HepG2 (cell line): ENCODE data around the gene TMEM273. TPM values are rescaled to one million over a fixed set of nuclear protein-coding genes. Genes with fewer than 3 reads are reported as not detected.

Experiments used
- ATAC-seq: fragments of 200-7000 bp; cut with Tn5 transposase; 3 replicates; pipeline ENCODE4 v1.9.1; 2020; ENCODE audit warnings: mild to moderate bottlenecking, moderate library complexity
- BruUV-seq: library from RNA; stranded (reverse); fragments of 400-500 nt; replicated peaks from 2 replicates; lab custom pipeline; 2021; lab: Mats Ljungman, UMichigan
- CTCF ChIA-PET: fragments of 300-600 bp; formaldehyde crosslinking; extraction: SDS; loops from one replicate; lab custom pipeline; 2021; ENCODE audit warnings: low total read pairs, inconsistent platforms, low intra/inter-chr PET ratio; lab: Yijun Ruan, JAX
- POLR2A ChIA-PET: fragments of 350-600 bp; sonication (Branson Sonifier 250); formaldehyde crosslinking; loops from one replicate; lab custom pipeline; 2020; ENCODE audit warnings: antibody characterized with exemption, inconsistent platforms; lab: Yijun Ruan, JAX
- DNase-seq: peaks from one replicate; pipeline ENCODE4 v3.0.0-alpha.2; 2015; ENCODE audit warnings: low spot score
- FAIRE-seq: peaks from 3 replicates; lab custom pipeline; 2011; peaks lifted over from hg19 to GRCh38; lab: Jason Lieb, UNC
- H2AFZ ChIP-seq: one replicate; pipeline ENCODE4 v1.6.1; 2011; ENCODE audit warnings: low read length, inconsistent platforms
- H3K27ac ChIP-seq: fragments of 300-600 bp; 3 replicates; pipeline ENCODE4 v1.8.0; 2011; ENCODE audit warnings: mixed run types, mild to moderate bottlenecking, mixed read lengths, low read length, inconsistent platforms; ENCODE audit not compliant: insufficient read depth; ENCODE audit errors: extremely low read length
- H3K27me3 ChIP-seq, 2 experiments: fragments of 200-600 bp in 1 of 2; 2 replicates in 1 of 2; 3 replicates in 1 of 2; pipeline versions ENCODE4 v1.6.0 to v1.8.0; 2011; ENCODE audit warnings: low read length in 2 of 2, mild to moderate bottlenecking in 2 of 2, moderate library complexity in 2 of 2, inconsistent platforms in 1 of 2; ENCODE audit not compliant: insufficient read depth in 2 of 2, control insufficient read depth in 1 of 2
- H3K36me3 ChIP-seq, 2 experiments: fragments of 200-600 bp in 1 of 2; replicated peaks in 1 of 2; 2 replicates in 1 of 2; 3 replicates in 1 of 2; pipeline versions ENCODE4 v1.5.1 to v1.8.0; 2011; ENCODE audit warnings: low read length in 2 of 2, inconsistent platforms in 1 of 2; ENCODE audit not compliant: insufficient read depth in 2 of 2, control insufficient read depth in 1 of 2
- H3K4me1 ChIP-seq: 2 replicates; pipeline ENCODE4 v1.5.1; 2012; ENCODE audit warnings: low read length, inconsistent platforms; ENCODE audit not compliant: insufficient read depth
- H3K4me2 ChIP-seq: 2 replicates; pipeline ENCODE4 v1.6.0; 2011; ENCODE audit warnings: low read depth, low read length, inconsistent platforms
- H3K4me3 ChIP-seq, 3 experiments: fragments of 200-600 bp in 1 of 3; sonication (generic), shearing (Covaris generic) in 1 of 3; replicated peaks in 1 of 3; 2 replicates each; pipeline ENCODE4 v1.5.1; 2011 to 2016; ENCODE audit warnings: low read length in 3 of 3, inconsistent platforms in 2 of 3, low read depth in 2 of 3, mild to moderate bottlenecking in 2 of 3, control low read depth in 1 of 3, mixed read lengths in 1 of 3; ENCODE audit not compliant: insufficient read depth in 1 of 3
- H3K79me2 ChIP-seq: one replicate; pipeline ENCODE4 v1.6.1; 2011; ENCODE audit warnings: low read length, inconsistent platforms; ENCODE audit not compliant: insufficient read depth
- H3K9ac ChIP-seq: 2 replicates; pipeline ENCODE4 v1.6.0; 2011; ENCODE audit warnings: mild to moderate bottlenecking, low read depth, low read length, inconsistent platforms; ENCODE audit not compliant: insufficient read depth
- H3K9me3 ChIP-seq: 2 replicates; pipeline ENCODE4 v1.5.1; 2012; ENCODE audit warnings: mild to moderate bottlenecking, low read length
- H4K20me1 ChIP-seq: 2 replicates; pipeline ENCODE4 v1.6.0; 2011; ENCODE audit warnings: inconsistent platforms, mild to moderate bottlenecking, low read length, moderate library complexity; ENCODE audit not compliant: insufficient read depth
- KDM2A ChIP-seq: sonication (generic); formaldehyde crosslinking; IDR thresholded peaks from 2 replicates; pipeline ENCODE4 v1.4.0; 2020; ENCODE audit warnings: low read depth, missing genetic modification reagents, borderline replicate concordance
- KIAA2018 ChIP-seq: sonication (generic); formaldehyde crosslinking; IDR thresholded peaks from 2 replicates; pipeline ENCODE4 v1.5.0; 2020; ENCODE audit warnings: mild to moderate bottlenecking, missing genetic modification reagents, borderline replicate concordance
- MAZ ChIP-seq, 2 experiments: sonication (generic) in 1 of 2; formaldehyde crosslinking in 1 of 2; IDR thresholded peaks; 2 replicates each; pipeline versions ENCODE4 v1.5.0 to v1.6.1; 2012 to 2020; ENCODE audit warnings: low read depth in 2 of 2, mild to moderate bottlenecking in 2 of 2, borderline replicate concordance in 1 of 2, improper control_type of control experiment in 1 of 2, low read length in 1 of 2, missing genetic modification reagents in 1 of 2, moderate library complexity in 1 of 2
- MIER2 ChIP-seq: IDR thresholded peaks from 2 replicates; pipeline ENCODE4 v1.6.1; 2016; ENCODE audit warnings: missing biosample characterization, missing genetic modification reagents
- WGBS: methylation state at CpG from one replicate; pipeline ENCODE4 v1.1.6; 2017; ENCODE audit warnings: low lambda C conversion rate; 5-methylcytosine and 5-hydroxymethylcytosine counted together
- in situ Hi-C: cut with HindIII; loops from 2 replicates; pipeline ENCODE4 v1.10.0; 2017; ENCODE audit warnings: low pct_unique_long_range_greater_than_20kb; ENCODE audit not compliant: extremely low pct_ligation_motif_present
- intact Hi-C: fragments of 100-400 bp; cut with micrococcal nuclease; formaldehyde crosslinking; loops from one replicate; pipeline ENCODE4 v1.10.0; 2022; ENCODE audit not compliant: unreplicated experiment
- polyA plus RNA-seq, 8 experiments: library from polyadenylated mRNA; depleted of rRNA in 3 of 8; stranded (reverse) in 7 of 8; unstranded in 1 of 8; fragments of >200 nt; fragmentation: Illumina TruSeq in 4 of 8; extraction: Trizol in 4 of 8; gene quantifications; 2 replicates each; pipeline versions ENCODE4 v1.2.1 to v1.2.3, GENCODE V29; 2011 to 2016; ENCODE audit warnings: low read depth in 4 of 8, missing spikeins in 1 of 8, mixed read lengths in 1 of 8; ENCODE audit not compliant: insufficient read depth in 1 of 8
- total RNA-seq, 5 experiments: library from RNA; depleted of rRNA; stranded (reverse); fragments of >200 nt; fragmentation: Illumina TruSeq; extraction: Trizol; gene quantifications; 2 replicates each; pipeline ENCODE4 v1.2.3, GENCODE V29; 2016; ENCODE audit warnings: low read depth in 1 of 5

The TMEM273 gene
- total and polyA plus RNA-seq, 2 of the 13 experiments (the other 11 are each of a cell fraction or from before 2014, with no cell fraction given): not detected

- no peak for TF ChIP-seq KIAA2018 (CRISPR knock-in tag)
These were observed 25.0 kb upstream of the TMEM273 start (continued) for GRCh38 chr10:49213211-49213610.

- H2AFZ ChIP-seq: no peak overlapping the region
- ATAC-seq (no peak), FAIRE-seq (no peak)
- TF ChIP-seq KDM2A (no peak), MIER2 (CRISPR knock-in tag) (no peak), MAZ (IDR thresholded peaks at IDR 0.05; ENCODE audit: borderline replicate concordance, low read depth, low read length) (no peak), MAZ (CRISPR knock-in tag; IDR thresholded peaks at IDR 0.05; ENCODE audit: low read depth) (no peak)
- TF ChIP-seq, all 625 proteins: peak for 0
- H3K36me3 ChIP-seq: no peaks in the 10 kb centered on the region
- no peak for DNase-seq
- no peak overlapping the region for H3K27ac ChIP-seq
- no peaks in the 10 kb centered on the region for H3K4me1 ChIP-seq
- H3K9me3 ChIP-seq: no peaks in the 10 kb centered on the region
- ChIA-PET CTCF (no interaction called here), POLR2A (no interaction called here)
- no peak overlapping the region for H3K4me3 ChIP-seq
- no peaks in the 10 kb centered on the region for H3K79me2 ChIP-seq
- 3% methylated on average over 1 of the region's 1 CpG for WGBS
- no peak overlapping the region for H3K9ac ChIP-seq
- H3K4me2 ChIP-seq: no peak overlapping the region
- H4K20me1 ChIP-seq: no peaks in the 10 kb centered on the region
- in situ Hi-C loops (no loop called here), intact Hi-C loops (no loop called here)
- no TSS peak for BruUV-seq
- peaks cover 2 to 3% of the 10 kb centered on the region in 2 experiments; a peak in 2 of 5 replicates for H3K27me3 ChIP-seq
These were observed 24.6 kb upstream of the TMEM273 start for GRCh38 chr10:49212783-49213182.
